Omental fat pad (tissue), 4 donors: ENCODE data around the gene GPC1. TPM values are rescaled to one million over a fixed set of nuclear protein-coding genes. Genes with fewer than 3 reads are reported as not detected.
"Not testable (repeated sequence)": the region's sequence is repeated elsewhere in the genome, so short reads cannot be mapped to it uniquely, and the experiment has no call there.

Experiments used
- ATAC-seq: fragments of 150-250 bp; one replicate; pipeline ENCODE4 v1.9.1; 2016; ENCODE audit warnings: mild to moderate bottlenecking, moderate library complexity; ENCODE audit not compliant: low FRiP score
- DNase-seq: peaks from one replicate; pipeline ENCODE4 v3.0.0-alpha.2; 2019; ENCODE audit warnings: low spot score
- total RNA-seq, 4 donors: library from RNA; depleted of rRNA; stranded (reverse); fragments of >200 nt; gene quantifications; one replicate each; pipeline ENCODE4 v1.1.0, GENCODE V29; 2016
- TF ChIP-seq, protein P1 (sequence below), 3 donors: fragments of 450-650 bp; IDR thresholded peaks; one replicate each; pipeline ENCODE4 v1.5.1; 2016 to 2017; ENCODE audit warnings: antibody characterized with exemption in 3 of 3, mild to moderate bottlenecking in 3 of 3, moderate library complexity in 2 of 3

The GPC1 gene
- total RNA-seq, 4 donors from 2014 or later: 33.6 to 91.4 (median 39.5) TPM

DNA sequence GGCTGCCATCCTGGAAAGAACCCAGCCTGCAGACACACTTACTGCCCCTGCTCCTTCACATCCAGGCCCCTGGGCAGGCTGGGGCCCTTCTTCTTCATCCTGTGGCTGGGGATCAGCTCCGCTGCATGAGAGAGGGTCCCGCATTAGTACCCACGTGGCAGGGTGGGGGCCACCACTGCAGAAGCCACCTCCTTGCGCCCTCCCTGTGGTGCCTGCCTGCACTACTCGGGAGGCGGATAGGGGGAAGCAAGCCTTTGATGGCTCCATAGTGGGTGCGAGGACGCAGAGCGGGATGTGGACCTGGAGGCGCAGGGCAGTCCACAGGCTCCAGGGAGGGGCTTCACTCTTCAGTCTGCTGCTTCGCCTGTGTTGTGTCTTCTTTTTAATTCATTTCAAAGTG is 46.7 kb downstream of the GPC1 start:
- TF ChIP-seq, protein P1, sequence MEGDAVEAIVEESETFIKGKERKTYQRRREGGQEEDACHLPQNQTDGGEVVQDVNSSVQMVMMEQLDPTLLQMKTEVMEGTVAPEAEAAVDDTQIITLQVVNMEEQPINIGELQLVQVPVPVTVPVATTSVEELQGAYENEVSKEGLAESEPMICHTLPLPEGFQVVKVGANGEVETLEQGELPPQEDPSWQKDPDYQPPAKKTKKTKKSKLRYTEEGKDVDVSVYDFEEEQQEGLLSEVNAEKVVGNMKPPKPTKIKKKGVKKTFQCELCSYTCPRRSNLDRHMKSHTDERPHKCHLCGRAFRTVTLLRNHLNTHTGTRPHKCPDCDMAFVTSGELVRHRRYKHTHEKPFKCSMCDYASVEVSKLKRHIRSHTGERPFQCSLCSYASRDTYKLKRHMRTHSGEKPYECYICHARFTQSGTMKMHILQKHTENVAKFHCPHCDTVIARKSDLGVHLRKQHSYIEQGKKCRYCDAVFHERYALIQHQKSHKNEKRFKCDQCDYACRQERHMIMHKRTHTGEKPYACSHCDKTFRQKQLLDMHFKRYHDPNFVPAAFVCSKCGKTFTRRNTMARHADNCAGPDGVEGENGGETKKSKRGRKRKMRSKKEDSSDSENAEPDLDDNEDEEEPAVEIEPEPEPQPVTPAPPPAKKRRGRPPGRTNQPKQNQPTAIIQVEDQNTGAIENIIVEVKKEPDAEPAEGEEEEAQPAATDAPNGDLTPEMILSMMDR (IDR thresholded peaks at IDR 0.05): no peak
- ATAC-seq (no peak), DNase-seq (peak; percentile 14)

DNA sequence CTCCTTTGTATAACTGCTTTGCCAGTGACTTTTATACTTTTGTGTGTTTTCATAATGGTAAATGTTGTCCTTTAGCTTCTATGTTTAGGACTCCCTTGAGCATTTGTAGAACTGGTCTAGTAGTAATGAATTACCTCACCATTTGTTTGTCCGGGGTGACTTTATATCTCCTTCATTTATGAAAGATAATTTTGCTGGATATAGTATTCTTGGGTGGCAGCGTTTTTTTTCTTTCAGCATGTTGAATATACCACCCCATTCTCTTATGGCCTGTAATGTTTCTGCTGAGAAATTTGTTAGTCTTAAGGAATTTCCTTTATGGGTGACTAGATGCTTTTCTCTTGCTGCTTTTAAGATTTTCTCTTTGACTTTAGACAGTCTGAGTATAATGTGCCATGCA is 56.0 kb downstream of the GPC1 start:
- TF ChIP-seq, protein P1 (IDR thresholded peaks at IDR 0.05): no peak
- no peak for ATAC-seq
- DNase-seq: no peak

DNA sequence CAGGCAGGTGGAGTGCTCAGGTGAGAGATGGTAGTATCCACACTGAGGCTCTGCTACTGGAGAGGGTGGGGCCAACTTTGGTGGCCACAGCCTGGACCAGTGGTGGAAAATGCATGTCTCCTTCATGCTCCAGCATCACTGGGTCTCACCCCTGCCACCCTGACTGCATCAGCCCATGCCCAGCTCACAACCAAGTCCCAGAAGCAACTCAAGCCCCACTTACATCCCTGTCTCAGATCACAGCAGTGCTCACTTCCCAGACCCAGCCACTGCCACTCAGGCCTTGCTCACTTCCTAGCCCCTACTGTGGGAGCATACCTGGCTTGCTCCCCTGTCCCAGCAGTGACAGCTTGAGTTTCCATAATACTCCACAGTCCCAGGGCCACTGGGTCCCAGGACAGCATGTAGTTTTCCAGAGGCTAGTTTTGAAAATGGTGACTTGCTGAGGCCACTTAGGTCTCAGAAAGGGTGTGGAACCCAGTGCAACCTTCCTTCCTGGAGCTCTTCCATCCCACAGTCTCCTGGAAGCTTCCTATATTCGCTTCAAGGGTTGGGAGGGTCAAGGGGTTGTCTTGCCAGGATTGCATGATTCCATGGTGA is 58.8 kb downstream of the GPC1 start:
- ATAC-seq (no peak), DNase-seq (peak; percentile 15)
- TF ChIP-seq, protein P1 (IDR thresholded peaks at IDR 0.05): no peak

DNA sequence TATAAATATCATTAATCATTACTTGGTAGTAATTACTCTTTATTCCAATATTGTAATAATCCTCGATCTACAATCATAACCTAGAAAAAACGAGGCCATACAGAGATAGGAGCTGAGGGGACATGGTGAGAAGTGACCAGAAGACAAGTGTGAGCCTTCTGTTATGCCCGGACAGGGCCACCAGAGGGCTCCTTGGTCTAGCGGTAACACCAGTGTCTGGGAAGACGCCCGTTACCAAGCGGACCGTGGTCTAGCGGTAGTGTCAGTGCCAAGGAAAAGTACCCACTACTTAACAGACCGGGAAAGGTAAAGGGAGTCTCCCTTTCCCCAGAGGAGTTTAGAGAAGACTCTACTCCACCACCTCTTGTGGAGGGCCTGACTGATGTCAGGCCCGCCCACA is 59.5 kb downstream of the GPC1 start:
- not testable (repeated sequence) for ATAC-seq
- peak; percentile 16 for DNase-seq

DNA sequence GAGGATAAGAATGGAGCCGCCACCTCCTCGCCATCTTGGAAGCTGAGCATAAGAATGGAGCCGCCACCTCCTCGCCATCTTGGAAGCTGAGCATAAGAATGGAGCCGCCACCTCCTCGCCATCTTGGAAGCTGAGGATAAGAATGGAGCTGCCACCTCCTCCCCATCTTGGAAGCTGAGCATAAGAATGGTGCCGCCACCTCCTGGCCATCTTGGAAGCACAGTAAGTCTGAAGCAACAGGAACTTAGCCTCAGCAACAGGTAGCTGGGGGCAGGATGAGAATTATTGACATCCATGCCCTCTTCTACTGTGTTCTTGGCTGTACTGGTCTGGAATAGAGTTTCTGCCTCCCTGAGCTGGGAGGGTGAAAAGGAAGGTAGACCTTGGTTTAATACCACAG is 61.6 kb downstream of the GPC1 start:
- not testable (repeated sequence) for ATAC-seq
- peak; percentile 13 for DNase-seq

DNA sequence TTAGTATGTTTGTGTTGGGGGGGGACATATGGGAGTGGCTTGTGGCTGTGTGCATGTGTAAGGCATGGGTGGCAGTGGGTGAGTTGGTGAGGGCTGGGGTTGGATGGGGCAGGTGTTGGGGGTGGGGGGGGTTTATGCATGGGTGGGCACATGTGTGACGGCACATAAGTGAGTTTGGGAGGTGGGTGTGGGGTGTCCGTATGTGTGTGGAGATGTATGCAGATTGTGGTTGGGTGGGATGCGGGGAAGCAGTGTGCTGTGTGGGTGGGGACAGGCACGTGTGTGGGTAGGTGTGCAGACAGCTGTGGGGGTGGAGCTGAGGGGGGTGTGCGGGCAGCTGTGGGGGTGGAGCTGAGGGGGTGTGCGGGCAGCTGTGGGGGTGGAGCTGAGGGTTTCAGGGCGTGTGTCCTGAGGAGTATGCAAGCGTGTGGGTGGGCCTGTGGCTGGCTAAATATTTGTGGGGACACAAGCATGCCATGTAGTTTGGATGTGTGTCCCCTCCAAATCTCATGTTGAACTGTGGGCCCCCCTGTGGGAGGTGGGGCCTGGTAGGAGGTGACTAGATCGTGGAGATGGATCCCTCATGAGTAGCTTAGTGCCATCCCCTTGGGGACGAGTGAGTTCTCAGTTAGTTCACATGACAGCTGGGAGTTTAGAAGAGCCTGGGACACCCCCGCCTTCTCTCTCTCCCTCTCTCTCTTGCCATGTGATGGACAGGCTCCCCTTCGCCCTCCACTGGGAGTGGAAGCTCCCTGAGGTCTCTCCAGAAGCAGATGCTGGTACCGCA is 62.9 kb downstream of the GPC1 start:
- ATAC-seq (no peak), DNase-seq (peak; percentile 5)
- TF ChIP-seq, protein P1 (IDR thresholded peaks at IDR 0.05): no peak

DNA sequence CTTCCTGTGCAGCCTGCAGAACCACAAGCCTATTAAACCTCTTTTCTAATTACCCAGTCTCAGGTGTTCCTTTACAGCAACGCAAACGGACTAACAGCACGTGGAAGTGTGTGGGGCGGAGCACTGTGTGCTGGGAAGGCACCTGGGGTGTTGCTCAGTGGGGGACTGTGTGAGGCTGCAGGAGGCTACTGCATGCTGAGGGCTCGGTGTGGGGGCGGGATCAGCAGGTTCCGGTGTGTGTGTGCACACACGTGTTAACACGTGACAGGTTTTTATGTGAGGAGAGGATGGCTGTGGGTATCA is 63.4 kb downstream of the GPC1 start:
- DNase-seq: peak; percentile 9

More for the DNA sequence above, 63.4 kb downstream of the GPC1 start:
- TF ChIP-seq, protein P1 (IDR thresholded peaks at IDR 0.05): no peak
- ATAC-seq: no peak
